DND-41 (cell line): ENCODE results near the gene GADD45A.

Experiments
- EZH2 ChIP-seq: IDR thresholded peaks from 3 replicates; pipeline ENCODE4 v1.6.1; 2012; ENCODE audit warnings: borderline replicate concordance, low read depth, mild to moderate bottlenecking, moderate library complexity, low read length, inconsistent platforms; ENCODE audit not compliant: severe bottlenecking
- TF ChIP-seq, protein P1 (sequence below): IDR thresholded peaks from 2 replicates; pipeline ENCODE4 v1.5.1; 2012; ENCODE audit warnings: borderline replicate concordance, low read length, moderate library complexity, mild to moderate bottlenecking; ENCODE audit not compliant: poor library complexity, severe bottlenecking; ENCODE audit errors: extremely low read depth

DNA sequence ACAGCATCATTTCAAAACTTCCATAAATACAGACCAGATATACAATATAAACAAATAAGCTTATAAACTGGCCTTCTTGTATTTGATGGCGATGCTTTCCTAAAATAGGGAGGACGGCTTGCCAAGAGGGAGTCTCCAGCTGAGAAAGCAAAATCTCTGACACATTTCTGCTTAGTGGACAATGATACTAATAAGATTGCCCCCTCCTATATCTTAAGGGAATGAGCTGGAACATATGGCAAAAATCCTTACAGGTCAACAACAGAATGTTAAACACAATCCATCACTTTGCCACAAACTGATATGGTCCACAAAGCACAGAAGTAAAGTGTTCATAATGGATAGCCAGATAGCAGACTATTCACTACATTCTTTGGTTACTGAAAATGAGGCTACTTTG lies 7.1 kb upstream of the GADD45A start:
- TF ChIP-seq, protein P1, sequence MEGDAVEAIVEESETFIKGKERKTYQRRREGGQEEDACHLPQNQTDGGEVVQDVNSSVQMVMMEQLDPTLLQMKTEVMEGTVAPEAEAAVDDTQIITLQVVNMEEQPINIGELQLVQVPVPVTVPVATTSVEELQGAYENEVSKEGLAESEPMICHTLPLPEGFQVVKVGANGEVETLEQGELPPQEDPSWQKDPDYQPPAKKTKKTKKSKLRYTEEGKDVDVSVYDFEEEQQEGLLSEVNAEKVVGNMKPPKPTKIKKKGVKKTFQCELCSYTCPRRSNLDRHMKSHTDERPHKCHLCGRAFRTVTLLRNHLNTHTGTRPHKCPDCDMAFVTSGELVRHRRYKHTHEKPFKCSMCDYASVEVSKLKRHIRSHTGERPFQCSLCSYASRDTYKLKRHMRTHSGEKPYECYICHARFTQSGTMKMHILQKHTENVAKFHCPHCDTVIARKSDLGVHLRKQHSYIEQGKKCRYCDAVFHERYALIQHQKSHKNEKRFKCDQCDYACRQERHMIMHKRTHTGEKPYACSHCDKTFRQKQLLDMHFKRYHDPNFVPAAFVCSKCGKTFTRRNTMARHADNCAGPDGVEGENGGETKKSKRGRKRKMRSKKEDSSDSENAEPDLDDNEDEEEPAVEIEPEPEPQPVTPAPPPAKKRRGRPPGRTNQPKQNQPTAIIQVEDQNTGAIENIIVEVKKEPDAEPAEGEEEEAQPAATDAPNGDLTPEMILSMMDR: no peak
- no peak for TF ChIP-seq EZH2
